DND-41 (cell line): Measurements from ENCODE around the gene FGD6.

ENCODE experiments used
- ATAC-seq: fragments of 200-7000 bp; cut with Tn5 transposase; 3 replicates; pipeline ENCODE4 v1.9.1; 2021; ENCODE audit warnings: low read depth; ENCODE audit not compliant: insufficient read depth
- DNase-seq: peaks from one replicate; pipeline ENCODE4 v3.0.0-alpha.2; 2020
- H2AFZ ChIP-seq: 2 replicates; pipeline ENCODE4 v1.6.0; 2012; ENCODE audit warnings: low read depth, low read length
- H3K27ac ChIP-seq: 2 replicates; pipeline ENCODE4 v1.5.1; 2012; ENCODE audit warnings: low read length, inconsistent platforms
- H3K27me3 ChIP-seq: fragments of 200-600 bp; sonication (generic); 2 replicates; pipeline ENCODE4 v1.6.0; 2012; ENCODE audit warnings: low read length, mild to moderate bottlenecking, inconsistent platforms; ENCODE audit not compliant: insufficient read depth, poor library complexity
- H3K36me3 ChIP-seq: 2 replicates; pipeline ENCODE4 v1.5.1; 2012; ENCODE audit warnings: low read length, inconsistent platforms; ENCODE audit not compliant: insufficient read depth
- H3K4me1 ChIP-seq: 2 replicates; pipeline ENCODE4 v1.5.1; 2012; ENCODE audit warnings: mild to moderate bottlenecking, low read length; ENCODE audit not compliant: insufficient read depth
- H3K4me2 ChIP-seq: 2 replicates; pipeline ENCODE4 v1.6.0; 2012; ENCODE audit warnings: mild to moderate bottlenecking, moderate library complexity, low read length, inconsistent platforms; ENCODE audit not compliant: insufficient read depth
- H3K4me3 ChIP-seq, 2 experiments: fragments of 200-600 bp in 1 of 2; shearing (Covaris generic) in 1 of 2; 2 replicates each; pipeline ENCODE4 v1.5.1; 2012 to 2016; ENCODE audit warnings: inconsistent platforms in 2 of 2, low read length in 2 of 2, mild to moderate bottlenecking in 2 of 2, low read depth in 1 of 2, moderate library complexity in 1 of 2
- H3K79me2 ChIP-seq: 2 replicates; pipeline ENCODE4 v1.6.0; 2012; ENCODE audit warnings: low read length, inconsistent platforms; ENCODE audit not compliant: insufficient read depth
- H3K9ac ChIP-seq: 2 replicates; pipeline ENCODE4 v1.6.0; 2012; ENCODE audit warnings: low read depth, mild to moderate bottlenecking, inconsistent platforms, low read length, moderate library complexity
- H3K9me3 ChIP-seq: 2 replicates; pipeline ENCODE4 v1.5.1; 2012; ENCODE audit warnings: low read length, moderate library complexity, mild to moderate bottlenecking, inconsistent platforms; ENCODE audit not compliant: insufficient read depth, severe bottlenecking
- H4K20me1 ChIP-seq: 2 replicates; pipeline ENCODE4 v1.6.0; 2012; ENCODE audit warnings: low read length; ENCODE audit not compliant: insufficient read depth
- CTCF ChIP-seq: IDR thresholded peaks from 2 replicates; pipeline ENCODE4 v1.5.1; 2012; ENCODE audit warnings: borderline replicate concordance, low read length, moderate library complexity, mild to moderate bottlenecking; ENCODE audit not compliant: poor library complexity, severe bottlenecking; ENCODE audit errors: extremely low read depth
- EZH2 ChIP-seq: IDR thresholded peaks from 3 replicates; pipeline ENCODE4 v1.6.1; 2012; ENCODE audit warnings: borderline replicate concordance, low read depth, mild to moderate bottlenecking, moderate library complexity, low read length, inconsistent platforms; ENCODE audit not compliant: severe bottlenecking

Gene FGD6

DNA sequence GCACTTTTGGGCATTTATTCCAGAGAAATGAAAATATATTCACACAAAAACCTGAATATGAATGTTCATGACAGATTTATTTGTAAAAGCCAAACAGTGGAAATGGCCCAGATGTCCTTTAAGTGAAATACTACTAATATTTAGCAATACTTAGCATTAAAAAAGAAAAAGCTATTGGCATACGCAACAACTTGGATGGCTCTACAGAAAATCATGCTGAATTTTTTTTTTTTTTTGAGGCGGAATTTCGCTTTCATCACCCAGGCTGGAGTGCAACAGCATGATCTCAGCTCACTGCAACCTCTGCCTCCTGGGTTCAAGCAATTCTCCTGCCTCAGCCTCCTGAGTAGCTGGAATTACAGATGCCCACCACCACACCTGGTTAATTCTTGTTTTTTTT is 24.1 kb downstream of the FGD6 start:
- ATAC-seq: no peak
- Histone ChIP-seq H3K4me3 (no peak overlapping the region), H3K79me2 (no peaks in the 10 kb centered on the region), H3K9ac (no peak overlapping the region), H2AFZ (no peak overlapping the region), H3K36me3 (no peaks in the 10 kb centered on the region), H3K9me3 (no peaks in the 10 kb centered on the region), H3K4me2 (no peak overlapping the region), H3K4me1 (no peaks in the 10 kb centered on the region), H3K27me3 (no peaks in the 10 kb centered on the region), H3K27ac (no peak overlapping the region), H4K20me1 (no peaks in the 10 kb centered on the region)
- no peak for DNase-seq
- no peak for TF ChIP-seq EZH2
- TF ChIP-seq CTCF: no peak

GRCh38 chr12:95192271-95192670 is 25.0 kb downstream of the FGD6 start:
- Histone ChIP-seq H3K4me1 (no peaks in the 10 kb centered on the region), H4K20me1 (no peaks in the 10 kb centered on the region), H3K9me3 (no peaks in the 10 kb centered on the region), H3K9ac (no peak overlapping the region), H3K4me3 (no peak overlapping the region), H3K27ac (no peak overlapping the region), H3K79me2 (no peaks in the 10 kb centered on the region), H2AFZ (no peak overlapping the region), H3K27me3 (no peaks in the 10 kb centered on the region), H3K4me2 (no peak overlapping the region), H3K36me3 (no peaks in the 10 kb centered on the region)
- no peak for ATAC-seq
- TF ChIP-seq EZH2 (no peak), CTCF (no peak)
- no peak for DNase-seq

DNA sequence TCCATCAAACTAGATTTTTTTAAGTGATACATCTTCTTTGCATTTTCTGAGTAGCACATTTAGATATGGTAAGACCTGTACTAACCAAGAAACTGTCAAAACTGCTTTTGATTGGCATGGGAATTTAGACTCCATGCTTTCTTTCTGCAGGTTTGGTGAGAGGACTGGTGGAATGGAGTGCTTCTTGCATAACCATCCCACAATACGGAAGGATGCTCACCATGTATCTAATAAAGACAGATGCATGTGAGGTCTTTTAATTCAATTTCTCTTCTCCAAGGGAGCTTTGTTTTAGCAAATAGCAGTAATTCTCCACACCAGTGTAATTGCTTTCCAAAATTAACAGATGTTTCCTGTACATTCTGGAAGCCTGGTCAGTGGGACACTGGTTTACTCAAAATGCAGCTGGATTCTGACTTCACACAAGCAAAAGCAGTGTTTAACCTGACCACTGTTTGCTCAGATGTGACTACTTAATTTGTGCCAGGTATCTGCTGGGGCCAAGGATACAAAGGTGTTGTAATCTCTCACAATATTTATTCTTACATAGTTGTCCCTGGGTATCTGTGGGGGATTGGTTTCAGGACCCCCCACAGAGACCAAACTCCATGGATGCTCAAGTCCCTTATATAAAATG is 26.1 kb downstream of the FGD6 start:
- ATAC-seq: no peak
- H3K79me2 ChIP-seq: no peaks in the 10 kb centered on the region
- H3K4me2 ChIP-seq: no peak overlapping the region
- no peak overlapping the region for H3K9ac ChIP-seq
- H2AFZ ChIP-seq: no peak overlapping the region
- DNase-seq: no peak
- no peak overlapping the region for H3K4me3 ChIP-seq
- TF ChIP-seq EZH2: no peak
- TF ChIP-seq CTCF: no peak
- no peaks in the 10 kb centered on the region for H3K9me3 ChIP-seq
- H3K4me1 ChIP-seq: no peaks in the 10 kb centered on the region
- H3K27ac ChIP-seq: no peak overlapping the region
- no peaks in the 10 kb centered on the region for H3K36me3 ChIP-seq
- H4K20me1 ChIP-seq: no peaks in the 10 kb centered on the region
- H3K27me3 ChIP-seq: no peaks in the 10 kb centered on the region

DNA sequence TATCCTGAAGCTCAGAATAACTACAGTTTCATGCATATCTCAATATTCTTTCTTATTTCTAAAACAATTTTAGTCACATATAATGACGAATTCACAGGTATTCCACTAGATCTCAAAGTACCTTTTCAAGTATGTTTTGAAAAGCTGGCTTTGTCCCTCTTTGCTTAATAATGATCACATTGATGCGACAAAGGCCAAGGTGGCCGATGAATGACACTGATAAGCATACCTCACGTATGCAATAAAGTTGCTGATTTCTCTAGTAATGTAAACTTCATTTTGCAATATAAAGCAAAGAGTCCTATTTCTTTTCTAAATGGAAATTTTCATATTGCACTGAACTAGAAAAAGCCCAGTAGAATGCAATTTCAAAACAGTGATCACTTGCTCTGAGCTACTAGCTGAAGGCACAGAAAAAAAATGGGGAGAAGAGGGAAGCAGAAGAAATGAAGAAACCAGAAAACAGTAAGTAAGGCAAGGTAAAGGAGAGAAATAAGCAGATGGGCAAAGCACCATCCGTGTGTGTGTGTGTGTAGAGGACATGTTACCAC is 29.3 kb downstream of the FGD6 start:
- no peak for DNase-seq
- no peaks in the 10 kb centered on the region for H3K36me3 ChIP-seq
- no peaks in the 10 kb centered on the region for H3K9me3 ChIP-seq
- H3K27ac ChIP-seq: no peak overlapping the region
- TF ChIP-seq CTCF (no peak), EZH2 (no peak)
- no peaks in the 10 kb centered on the region for H3K27me3 ChIP-seq
- H2AFZ ChIP-seq: no peak overlapping the region
- no peak for ATAC-seq
- no peaks in the 10 kb centered on the region for H3K79me2 ChIP-seq
- no peak overlapping the region for H3K4me3 ChIP-seq
- H3K9ac ChIP-seq: no peak overlapping the region
- H3K4me2 ChIP-seq: no peak overlapping the region
- H4K20me1 ChIP-seq: no peaks in the 10 kb centered on the region
- no peaks in the 10 kb centered on the region for H3K4me1 ChIP-seq
